T-helper 22 cell (primary cell): Measurements from ENCODE around the gene SHC4.
"Not testable (repeated sequence)": the region's sequence is repeated elsewhere in the genome, so short reads cannot be mapped to it uniquely, and the experiment has no call there.

ENCODE experiments used
- DNase-seq: peaks from one replicate; pipeline ENCODE4 v3.0.0-alpha.2; 2020; ENCODE audit warnings: low read depth

Gene SHC4

DNA sequence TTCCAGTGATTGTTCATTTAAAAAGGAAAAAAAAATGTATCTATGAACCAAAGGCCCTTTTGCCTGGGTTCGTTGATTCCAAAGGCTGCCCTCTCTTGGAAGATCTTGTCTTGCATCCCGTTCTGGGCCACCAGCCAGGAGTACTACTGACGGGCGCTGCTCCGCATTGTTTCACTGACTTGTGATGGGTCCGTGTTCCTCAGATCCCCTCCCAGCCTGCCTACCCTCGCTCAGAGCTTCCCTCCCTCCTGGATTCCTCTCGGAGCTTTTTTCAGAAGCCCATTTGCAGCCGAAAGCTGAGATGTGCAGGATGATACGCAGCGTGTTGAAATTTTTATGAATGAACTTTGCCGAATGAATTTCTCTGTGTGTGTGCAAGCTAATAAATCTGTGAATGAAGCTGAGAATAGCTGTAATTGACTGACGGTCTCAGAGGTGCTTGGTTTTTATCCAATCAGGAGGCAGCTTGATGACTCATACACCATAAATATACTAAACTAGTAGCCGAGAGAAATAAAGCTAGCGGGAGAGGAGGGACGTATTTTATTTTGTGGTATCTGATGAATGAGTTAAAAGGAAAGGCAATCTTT, at the start of gene SHC4:
TSS of gene SHC4 (minus strand) at position 396 of the 590 bp plus-strand sequence. CDS start 904 bp downstream, outside the sequence.
- no peak for DNase-seq

GRCh38 chr15:48999314-48999713, 35.6 kb upstream of the SHC4 start:
- DNase-seq = no peak

DNA sequence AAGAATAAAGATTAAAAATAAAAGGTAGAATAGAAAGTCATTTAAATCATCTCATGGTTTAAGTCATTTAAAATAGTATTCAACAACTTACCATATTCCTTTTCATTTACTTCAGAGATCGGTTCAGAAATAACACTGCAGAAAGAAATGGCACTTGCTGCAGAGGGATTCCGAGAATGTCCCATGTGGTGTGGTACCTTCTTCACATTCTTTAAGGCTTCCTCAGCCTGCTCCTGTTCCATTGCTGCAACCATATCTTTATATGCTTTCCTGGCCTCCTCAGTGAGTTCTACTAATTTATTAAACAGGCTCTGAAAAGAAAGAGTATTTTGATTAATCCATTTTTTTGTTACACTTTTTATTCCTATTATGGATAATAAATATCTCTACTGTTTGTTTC, 32.6 kb upstream of the SHC4 start:
- DNase-seq = no peak

GRCh38 chr15:48993380-48993779, 29.7 kb upstream of the SHC4 start:
- no peak for DNase-seq

DNA sequence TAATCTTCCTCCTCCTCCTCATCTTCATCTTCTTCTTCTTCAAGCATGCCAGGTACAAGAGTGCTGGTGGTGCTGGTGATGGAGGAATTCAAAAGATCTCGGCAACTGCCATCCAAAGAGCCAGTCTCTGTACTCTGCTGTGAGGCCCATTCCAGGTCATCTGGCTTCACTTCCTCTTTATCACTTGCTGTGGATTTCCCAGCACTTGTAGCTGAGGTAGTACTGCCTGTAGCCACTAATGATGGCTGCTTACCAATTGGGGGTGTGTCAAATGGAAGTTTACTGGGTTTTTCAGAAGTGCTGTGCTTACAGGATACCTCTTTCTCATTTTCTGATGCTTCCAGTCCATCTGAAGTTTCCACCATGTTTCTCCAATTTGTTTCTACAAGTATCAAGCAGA, 28.8 kb upstream of the SHC4 start:
- DNase-seq = no peak

GRCh38 chr15:48992096-48992495, 28.4 kb upstream of the SHC4 start:
- DNase-seq = no peak

DNA sequence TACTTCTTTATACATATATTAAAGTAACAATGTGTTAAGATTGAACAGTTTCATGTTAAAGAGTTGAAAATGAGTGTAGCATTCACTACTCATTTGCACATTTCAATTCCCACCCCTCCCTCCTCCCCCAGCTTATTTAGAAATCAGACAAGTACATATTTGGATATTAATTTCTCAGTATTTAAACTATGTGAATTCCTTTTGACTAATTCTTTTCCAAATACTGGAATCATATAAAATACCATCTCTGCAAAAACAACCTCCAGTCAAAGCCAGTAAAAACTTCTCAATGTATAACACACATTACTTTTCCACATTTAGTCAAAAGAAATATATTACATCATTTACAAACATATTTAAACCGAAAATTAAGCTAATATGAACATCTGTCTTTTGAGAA, 25.5 kb upstream of the SHC4 start:
- DNase-seq = no peak

GRCh38 chr15:48987142-48987541, 23.4 kb upstream of the SHC4 start:
- DNase-seq = no peak

DNA sequence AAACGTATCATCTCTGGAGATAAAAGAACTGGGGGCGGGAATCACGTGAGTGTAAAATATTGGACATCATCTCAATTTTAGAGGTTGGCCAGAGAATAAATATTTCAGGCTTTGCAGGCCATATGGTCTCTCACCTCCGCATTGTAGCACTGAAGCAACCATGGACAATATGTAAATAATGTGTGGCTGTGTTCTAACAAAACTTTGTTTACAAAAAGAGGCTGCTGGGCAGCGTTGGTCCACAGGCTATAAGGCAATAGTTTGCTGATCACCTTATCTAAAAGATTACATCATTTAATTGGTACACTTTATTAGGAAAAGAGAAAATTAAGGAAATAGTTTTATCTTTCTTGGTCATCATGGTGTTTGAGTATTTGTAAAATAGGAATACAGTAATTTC, 22.5 kb upstream of the SHC4 start:
- no peak for DNase-seq

GRCh38 chr15:48985516-48985915, 21.8 kb upstream of the SHC4 start:
- DNase-seq = no peak

GRCh38 chr15:48984811-48985352, 21.2 kb upstream of the SHC4 start:
- DNase-seq = no peak

GRCh38 chr15:48984021-48984710, 20.4 kb upstream of the SHC4 start:
- DNase-seq = no peak

DNA sequence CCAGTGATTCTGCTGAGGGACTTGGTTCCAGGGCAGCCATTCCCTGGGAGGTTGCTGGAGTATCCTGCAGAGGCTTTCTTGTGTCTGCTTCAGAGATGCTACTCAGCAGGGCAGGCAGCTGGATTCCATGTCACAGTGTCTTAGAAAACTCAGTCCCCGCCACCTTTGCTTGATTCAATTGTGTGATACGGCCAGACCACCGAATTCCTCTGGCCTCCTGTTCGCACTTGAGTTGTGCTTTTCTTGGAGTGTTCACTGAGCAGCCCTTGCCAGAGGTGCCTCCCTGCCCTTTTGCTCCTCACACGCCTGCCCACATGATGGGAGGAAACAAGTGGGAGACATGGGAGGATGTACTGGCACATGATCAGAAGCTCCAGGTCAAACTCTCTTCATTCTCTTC, 19.6 kb upstream of the SHC4 start:
- no peak for DNase-seq

GRCh38 chr15:48981941-48982340, 18.2 kb upstream of the SHC4 start:
- DNase-seq = no peak

DNA sequence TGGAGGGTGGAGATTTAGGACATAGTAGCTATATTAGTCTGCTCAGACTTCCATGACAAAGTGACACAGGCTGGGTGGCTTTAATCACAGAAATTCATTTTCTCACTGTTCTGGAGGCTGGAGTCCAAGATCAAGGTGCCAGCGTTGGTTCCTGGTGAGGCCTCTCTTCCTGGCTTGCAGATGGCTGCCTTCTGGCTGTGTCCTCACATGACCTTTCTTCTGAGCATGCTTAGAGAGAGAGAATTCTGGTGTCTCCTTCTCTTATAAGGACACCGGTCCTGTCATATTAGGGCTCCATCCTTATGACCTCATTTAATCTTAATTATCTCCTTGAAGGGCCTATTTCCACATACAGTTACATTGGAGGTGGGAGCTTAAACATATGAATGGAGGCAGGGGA, 14.9 kb upstream of the SHC4 start:
- DNase-seq = no peak

- no peak for DNase-seq
Observed at GRCh38 chr15:48976444-48977088, 12.8 kb upstream of the SHC4 start.

- peak; percentile 34 for DNase-seq
Observed at GRCh38 chr15:48975472-48976419, 12.0 kb upstream of the SHC4 start.

DNA sequence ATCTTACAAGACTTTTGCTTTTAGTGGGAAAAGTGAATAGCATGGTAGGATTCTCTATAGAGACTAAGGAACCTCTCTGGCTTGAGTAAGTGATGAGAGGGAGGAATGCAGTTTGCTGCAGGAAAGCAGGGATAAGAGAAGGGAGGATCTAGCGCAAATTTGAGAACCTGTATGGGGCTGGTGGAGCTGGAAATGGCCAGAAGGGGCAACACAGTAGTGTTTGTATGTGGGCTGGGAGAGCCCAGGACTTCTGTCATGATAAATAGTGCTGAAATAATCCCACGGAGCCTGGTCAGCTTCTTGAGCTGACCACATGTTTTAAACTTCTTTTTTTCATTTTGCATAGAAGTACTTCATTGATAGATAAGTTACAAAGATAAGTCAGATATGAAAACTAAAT, 11.2 kb upstream of the SHC4 start:
- DNase-seq = no peak

DNA sequence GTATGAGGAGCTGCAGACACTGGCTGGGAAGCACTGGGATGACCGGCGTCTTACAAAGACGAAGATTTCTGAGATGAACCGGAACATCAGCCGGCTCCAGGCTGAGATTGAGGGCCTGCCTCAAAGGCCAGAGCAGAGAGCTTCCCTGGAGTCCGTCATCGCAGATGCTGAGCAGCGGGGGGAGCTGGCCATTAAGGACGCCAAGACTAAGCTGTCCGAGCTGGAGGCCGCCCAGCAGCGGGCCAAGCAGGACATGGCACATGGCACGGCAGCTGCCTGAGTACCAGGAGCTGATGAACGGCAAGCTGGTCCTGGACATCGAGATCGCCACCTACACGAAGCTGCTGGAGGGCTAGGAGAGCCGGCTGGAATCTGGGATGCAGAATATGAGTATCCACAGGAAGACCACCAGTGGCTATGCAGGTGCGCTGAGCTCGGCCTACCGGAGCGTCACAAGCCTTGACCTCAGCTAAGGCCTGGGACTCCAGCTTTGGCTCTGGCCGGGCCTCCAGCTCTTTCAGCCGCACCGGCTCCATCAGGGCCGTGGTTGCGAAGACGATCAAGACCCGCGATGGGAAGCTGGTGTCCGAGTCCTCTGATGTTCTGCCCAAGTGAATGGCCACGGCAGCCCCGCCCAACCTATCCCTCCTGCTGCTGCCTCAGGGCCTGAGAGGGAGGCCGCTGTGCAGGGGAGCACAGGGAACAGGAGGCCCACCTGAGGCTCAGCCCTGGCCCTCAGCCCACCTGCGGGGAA, 9.2 kb upstream of the SHC4 start:
- DNase-seq = no peak

- DNase-seq = not testable (repeated sequence)
Observed at GRCh38 chr15:48970926-48971325, 7.2 kb upstream of the SHC4 start.

GRCh38 chr15:48968066-48968465, 4.3 kb upstream of the SHC4 start:
- DNase-seq = no peak
